GM18526 (cell line): ENCODE data around the gene PPP1R9A.

Experiments
- POLR2A ChIP-seq: IDR thresholded peaks from 3 replicates; pipeline ENCODE4 v1.6.1; 2011; ENCODE audit not compliant: insufficient read length; ENCODE audit errors: extremely low read depth

Gene PPP1R9A

DNA sequence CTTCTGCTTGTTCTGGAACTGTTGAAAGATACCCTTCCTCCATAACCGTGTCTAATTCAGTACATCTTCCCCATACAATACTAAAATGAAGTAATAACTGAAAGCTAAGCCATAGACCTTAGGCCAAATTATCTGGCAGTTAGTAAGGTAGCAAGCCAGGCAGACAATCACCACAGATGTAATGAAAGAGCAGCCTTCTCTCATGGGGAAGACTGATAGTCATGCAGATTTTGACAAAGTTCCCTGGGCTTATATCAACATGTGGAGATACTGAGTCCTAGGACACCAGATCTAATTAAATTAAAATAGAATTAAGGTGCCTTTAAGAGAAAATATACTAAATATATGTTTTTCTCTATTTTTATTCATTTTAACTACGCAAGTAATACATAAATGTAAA, 355.5 kb downstream of the PPP1R9A start:
- TF ChIP-seq POLR2A: no peak

GRCh38 chr7:95263785-95264362, 356.5 kb downstream of the PPP1R9A start:
- TF ChIP-seq POLR2A: no peak

DNA sequence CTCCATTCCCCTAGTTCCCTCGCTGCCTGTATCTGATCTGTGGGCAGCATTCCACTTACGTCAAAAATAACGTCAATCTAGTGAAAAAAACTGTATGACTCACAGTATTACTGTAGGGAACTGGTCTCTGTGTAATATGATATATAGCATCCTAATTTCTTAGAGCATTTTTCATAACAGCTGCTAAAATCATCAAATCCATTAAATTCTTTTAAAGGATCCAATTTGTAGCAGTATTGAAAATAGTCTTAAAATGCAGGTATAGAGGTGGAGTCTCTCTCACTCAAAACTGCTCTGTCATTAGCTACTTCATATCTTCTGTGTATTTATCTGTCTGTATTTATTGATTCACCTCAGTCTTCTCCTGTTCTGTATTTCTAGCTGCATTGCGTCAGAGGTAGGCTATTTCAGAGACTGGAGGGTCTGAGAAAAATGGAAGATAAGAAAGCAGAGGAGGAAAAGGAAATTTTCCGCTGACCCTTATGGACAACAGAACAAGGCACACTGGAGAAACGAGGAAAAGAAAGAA, 357.0 kb downstream of the PPP1R9A start:
- TF ChIP-seq POLR2A: no peak

DNA sequence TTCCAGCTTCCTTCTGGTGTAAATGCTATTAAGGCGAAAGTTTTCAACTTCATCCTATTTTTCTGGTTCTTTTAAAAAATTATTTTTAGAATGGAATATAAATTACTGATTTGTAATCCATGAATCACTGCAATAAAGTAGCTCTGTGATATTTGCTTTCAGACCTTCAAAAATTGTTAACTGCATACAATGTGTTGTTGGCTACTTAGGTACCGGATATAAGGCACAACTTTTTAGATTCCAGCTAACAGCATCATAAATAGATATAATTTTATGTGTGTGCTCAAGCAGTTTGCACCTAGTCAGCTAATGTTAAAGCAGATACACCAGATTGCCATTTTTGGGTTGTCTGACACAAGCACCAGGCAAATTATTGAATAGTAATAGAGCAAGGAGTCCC, 358.2 kb downstream of the PPP1R9A start:
- TF ChIP-seq POLR2A: no peak

- no peak for TF ChIP-seq POLR2A
Observed at GRCh38 chr7:95267754-95268153, 360.4 kb downstream of the PPP1R9A start.

- TF ChIP-seq POLR2A: no peak
Observed at GRCh38 chr7:95269640-95270039, 362.2 kb downstream of the PPP1R9A start.

GRCh38 chr7:95276114-95276513, 368.7 kb downstream of the PPP1R9A start:
- TF ChIP-seq POLR2A: no peak

- no peak for TF ChIP-seq POLR2A
Observed at GRCh38 chr7:95279417-95279816, 372.0 kb downstream of the PPP1R9A start.

DNA sequence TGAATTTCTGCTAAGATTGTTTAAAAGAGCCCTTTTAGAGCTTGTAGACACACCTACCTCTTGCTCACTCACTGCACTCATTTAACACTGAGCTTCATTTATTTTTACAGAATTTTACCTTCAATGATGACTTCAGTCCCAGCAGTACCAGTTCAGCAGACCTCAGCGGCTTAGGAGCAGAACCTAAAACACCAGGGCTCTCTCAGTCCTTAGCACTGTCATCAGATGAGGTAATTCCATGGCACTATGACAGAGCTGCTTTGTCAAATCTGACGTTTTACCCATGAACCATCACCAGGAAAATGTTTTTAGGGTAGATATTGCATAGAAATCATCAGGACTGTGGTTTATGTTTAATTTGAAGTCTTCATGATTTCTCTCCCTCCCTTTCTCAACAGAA, 378.7 kb downstream of the PPP1R9A start:
- no peak for TF ChIP-seq POLR2A

DNA sequence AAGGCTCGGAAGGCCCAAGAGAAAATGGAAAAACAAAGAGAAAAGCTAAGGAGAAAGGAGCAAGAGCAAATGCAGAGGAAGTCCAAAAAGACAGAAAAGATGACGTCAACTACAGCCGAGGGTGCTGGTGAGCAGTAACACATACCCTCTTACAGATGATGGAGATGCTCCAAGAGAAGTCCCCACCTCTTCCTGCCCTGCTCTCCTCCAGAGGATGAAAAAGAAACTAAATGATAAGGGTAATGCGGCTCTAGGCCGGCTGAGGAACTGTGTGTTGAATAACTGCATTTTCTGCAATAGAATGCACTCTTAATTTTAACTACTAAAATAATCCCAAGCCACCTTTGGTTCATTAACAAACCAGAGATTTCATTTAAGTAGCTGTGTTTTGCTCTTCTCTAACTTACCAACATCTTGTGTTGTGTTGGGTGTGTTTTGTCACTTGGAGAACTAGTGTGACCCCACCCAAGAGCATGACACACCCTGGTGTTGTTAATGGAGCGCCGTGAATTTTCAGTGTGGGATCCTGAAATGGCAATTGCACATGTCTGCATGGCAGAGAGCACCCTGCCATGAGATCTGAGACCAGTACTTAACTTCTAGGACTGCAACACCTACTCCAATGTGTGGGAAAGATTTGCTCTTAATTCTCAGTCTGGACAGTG, 382.9 kb downstream of the PPP1R9A start:
- no peak for TF ChIP-seq POLR2A

DNA sequence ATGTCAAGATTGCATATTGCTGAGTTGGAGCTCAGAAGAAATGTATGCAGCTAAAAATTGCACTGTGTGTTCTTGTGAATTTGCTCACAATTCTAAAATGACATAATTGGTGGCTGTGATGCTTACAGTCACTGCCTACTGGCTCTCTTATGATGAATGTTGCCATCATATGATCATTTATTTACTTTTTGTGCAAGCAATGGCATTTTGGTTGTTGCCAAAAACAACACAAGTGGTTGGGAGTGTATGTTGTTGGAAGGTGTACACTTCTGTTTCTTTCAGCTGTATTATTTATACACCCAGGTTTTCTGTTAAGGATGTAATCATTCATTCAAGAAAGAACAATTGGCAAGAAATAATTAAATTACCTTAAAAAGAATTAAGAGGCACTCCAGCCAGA, 388.0 kb downstream of the PPP1R9A start:
- no peak for TF ChIP-seq POLR2A

- TF ChIP-seq POLR2A: no peak
Observed at GRCh38 chr7:95296456-95296855, 389.1 kb downstream of the PPP1R9A start.

DNA sequence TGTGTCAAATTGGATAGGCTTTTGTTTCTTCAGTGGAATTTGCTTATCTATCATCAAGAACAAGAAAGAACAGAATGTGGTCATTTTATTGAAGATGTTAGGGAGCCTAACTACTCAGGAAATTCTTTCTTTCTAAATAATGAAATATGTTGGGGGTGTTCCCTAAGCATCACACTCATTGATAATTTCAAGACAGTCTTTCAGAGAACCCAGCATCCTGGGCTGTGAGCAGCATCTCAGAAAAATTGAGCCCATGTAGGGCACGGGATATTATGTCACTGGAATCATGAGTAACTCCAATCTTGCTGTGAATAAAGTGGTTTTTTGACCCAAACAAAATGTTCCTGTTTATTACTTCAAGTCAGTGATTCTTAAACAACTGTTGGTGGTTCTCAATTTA, 389.6 kb downstream of the PPP1R9A start:
- no peak for TF ChIP-seq POLR2A

- TF ChIP-seq POLR2A: no peak
Observed at GRCh38 chr7:95298091-95298490, 390.7 kb downstream of the PPP1R9A start.

GRCh38 chr7:95303013-95303905, 395.9 kb downstream of the PPP1R9A start:
- no peak for TF ChIP-seq POLR2A

DNA sequence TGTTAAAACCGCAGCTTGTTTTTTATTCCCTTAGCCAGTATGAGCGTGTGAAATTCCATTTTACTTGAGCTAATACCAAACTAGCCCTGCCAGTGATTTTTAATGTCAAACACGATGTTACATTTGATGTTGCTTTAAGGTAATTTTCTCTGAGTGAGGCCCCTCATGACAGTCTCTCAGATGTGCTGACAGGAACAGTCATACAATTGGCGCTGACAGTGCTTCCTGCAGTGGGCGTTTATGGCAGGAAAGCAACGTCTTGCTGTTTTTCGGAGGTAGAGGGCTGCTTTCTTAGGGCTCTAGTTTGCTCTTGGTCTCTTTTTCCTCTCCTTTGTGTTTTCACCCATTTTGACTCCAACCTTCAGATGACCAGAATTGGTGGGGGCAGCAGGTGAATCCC, 397.6 kb downstream of the PPP1R9A start:
- TF ChIP-seq POLR2A: no peak
